Stomach smooth muscle (tissue), 2 donors: Measurements from ENCODE around the gene VPS26B.
"Not testable (repeated sequence)": the region's sequence is repeated elsewhere in the genome, so short reads cannot be mapped to it uniquely, and the experiment has no call there.

Source experiments
- H3K27ac ChIP-seq: one replicate; pipeline ENCODE4 v1.7.0; 2013; ENCODE audit warnings: mild to moderate bottlenecking, low read length, inconsistent platforms
- H3K27me3 ChIP-seq, 2 donors: one replicate each; pipeline ENCODE4 v1.7.0; 2013; ENCODE audit warnings: low read length in 2 of 2; ENCODE audit not compliant: insufficient read depth in 2 of 2, control insufficient read depth in 1 of 2
- H3K36me3 ChIP-seq, 2 donors: one replicate each; pipeline ENCODE4 v1.7.0; 2013; ENCODE audit warnings: low read length in 2 of 2; ENCODE audit not compliant: control insufficient read depth in 2 of 2, insufficient read depth in 2 of 2
- H3K4me1 ChIP-seq: one replicate; pipeline ENCODE4 v1.7.0; 2013; ENCODE audit warnings: low read length; ENCODE audit not compliant: control insufficient read depth, insufficient read depth
- H3K4me3 ChIP-seq, 2 donors: one replicate each; pipeline ENCODE4 v1.7.0; 2013; ENCODE audit warnings: low read length in 2 of 2
- H3K9ac ChIP-seq, 2 donors: one replicate each; pipeline ENCODE4 v1.7.0; 2013; ENCODE audit warnings: low read length in 2 of 2, mild to moderate bottlenecking in 1 of 2
- H3K9me3 ChIP-seq, 2 donors: one replicate each; pipeline ENCODE4 v1.7.0; 2013; ENCODE audit warnings: low read length in 2 of 2; ENCODE audit not compliant: control insufficient read depth in 2 of 2
- donor health status: healthy.
- donor health status: Pancreatic carcinoma.

The VPS26B gene

DNA sequence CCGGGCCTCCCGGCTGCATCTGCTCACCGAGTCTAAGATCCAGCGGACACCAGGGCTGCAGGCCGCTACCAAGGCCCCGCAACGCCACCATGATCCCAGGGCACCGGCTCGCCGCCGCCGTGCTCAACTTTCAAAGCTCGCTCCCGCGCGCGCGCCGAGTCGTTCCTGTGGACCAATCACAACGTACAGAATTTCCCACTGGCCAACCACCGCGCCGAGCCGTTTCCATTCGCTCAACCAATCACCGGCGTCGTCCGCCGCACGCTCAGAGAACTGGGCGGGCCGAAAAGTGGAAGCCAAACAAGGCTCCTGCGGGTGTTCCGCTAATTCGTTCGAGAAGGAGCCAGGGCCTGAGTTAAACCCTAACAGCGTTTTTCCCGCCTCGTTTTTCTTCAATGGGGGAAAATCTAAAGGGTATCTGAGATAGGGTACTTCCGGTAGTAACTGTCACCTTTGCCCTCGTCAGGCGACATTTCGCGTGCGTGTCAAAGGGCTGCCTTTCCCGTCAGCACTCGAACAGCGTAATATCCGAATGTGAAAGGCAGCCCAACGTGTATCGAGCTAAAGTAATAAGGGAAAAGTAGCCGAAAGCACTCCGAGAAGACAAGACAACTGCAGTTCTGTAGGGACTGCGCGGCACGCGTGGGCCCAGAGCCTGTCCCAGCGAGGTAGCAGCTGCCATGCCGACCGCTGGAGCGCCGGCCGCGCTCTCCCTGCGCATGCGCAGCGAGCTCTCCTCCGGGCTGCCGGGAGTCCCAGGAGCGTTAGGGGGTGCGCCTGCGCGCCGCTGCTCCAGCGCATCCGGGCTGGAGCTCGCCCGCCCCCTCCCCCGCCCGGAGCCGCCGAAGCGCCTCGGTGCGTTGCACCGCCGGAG is at the start of gene VPS26B, which contains the start of gene NCAPD3:
TSS of gene VPS26B (plus strand) at position 836 of the 874 bp plus-strand sequence. CDS start 452 bp downstream, outside the sequence.
TSS of gene NCAPD3 (minus strand) at position 132 of the 874 bp plus-strand sequence. CDS start at position 91, 41 bp downstream.
- Histone ChIP-seq H3K4me3 (peak within 1 kb of the TSS; percentile 86 to 96), H3K9me3 (no peaks in the 10 kb centered on the region), H3K36me3 (peaks cover 0 to 3% of the 10 kb centered on the region in 2 donors), H3K4me1 (peaks cover 25% of the 10 kb centered on the region), H3K27ac (peak within 1 kb of the TSS; percentile 93), H3K9ac (peak within 1 kb of the TSS; percentile 87 to 94), H3K27me3 (no peaks in the 10 kb centered on the region)

GRCh38 chr11:134176284-134176683 is 48.2 kb upstream of the VPS26B start:
- Histone ChIP-seq H3K9ac (no peak overlapping the region), H3K27me3 (no peaks in the 10 kb centered on the region), H3K4me1 (no peaks in the 10 kb centered on the region), H3K27ac (no peak overlapping the region), H3K9me3 (no peaks in the 10 kb centered on the region), H3K36me3 (peaks cover 14 to 29% of the 10 kb centered on the region in 2 donors), H3K4me3 (no peak overlapping the region)

- Histone ChIP-seq H3K9me3 (no peaks in the 10 kb centered on the region), H3K27ac (no peak overlapping the region), H3K27me3 (no peaks in the 10 kb centered on the region), H3K4me1 (no peaks in the 10 kb centered on the region), H3K4me3 (no peak overlapping the region), H3K9ac (no peak overlapping the region), H3K36me3 (peaks cover 14 to 32% of the 10 kb centered on the region in 2 donors)
Observed at GRCh38 chr11:134178032-134178674, 46.3 kb upstream of the VPS26B start.

DNA sequence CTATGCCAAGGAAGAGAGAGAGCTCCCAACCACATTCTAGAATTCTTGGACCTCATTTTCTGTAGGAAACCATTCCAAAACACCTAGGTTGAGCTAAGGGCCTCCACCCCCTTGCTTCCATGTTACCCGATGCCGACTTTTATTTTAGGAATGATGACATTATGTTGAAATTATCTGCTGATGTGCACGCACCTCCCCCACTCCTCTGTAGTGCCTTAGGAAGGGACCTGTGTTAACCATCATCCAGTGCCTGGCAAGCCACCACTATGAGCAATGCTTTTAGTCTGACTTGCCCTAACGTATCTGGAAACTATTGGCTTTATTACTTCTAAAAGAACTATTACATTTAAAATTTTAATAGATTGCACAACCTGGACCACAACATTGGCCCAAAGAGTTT is 42.8 kb upstream of the VPS26B start:
- no peaks in the 10 kb centered on the region for H3K27me3 ChIP-seq
- peaks cover 12 to 29% of the 10 kb centered on the region in 2 donors for H3K36me3 ChIP-seq
- H3K9ac ChIP-seq = no peak overlapping the region
- H3K9me3 ChIP-seq = no peaks in the 10 kb centered on the region
- H3K27ac ChIP-seq = no peak overlapping the region
- no peaks in the 10 kb centered on the region for H3K4me1 ChIP-seq
- H3K4me3 ChIP-seq = no peak overlapping the region

DNA sequence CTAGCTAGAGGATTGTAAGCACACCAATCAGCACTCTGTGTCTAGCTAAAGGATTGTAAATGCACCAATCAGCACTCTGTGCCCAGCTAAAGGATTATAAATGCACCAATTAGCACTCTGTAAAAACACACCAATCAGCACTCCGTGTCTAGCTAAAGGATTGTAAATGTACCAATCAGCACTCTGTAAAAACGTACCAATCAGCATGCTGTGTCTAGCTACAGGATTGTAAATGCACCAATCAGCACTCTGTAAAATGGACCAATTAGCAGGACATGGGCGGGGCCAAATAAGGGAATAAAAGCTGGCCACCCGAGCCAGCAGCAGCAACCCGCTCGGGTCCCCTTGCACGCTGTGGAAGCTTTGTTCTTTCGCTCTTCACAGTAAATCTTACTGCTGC is 36.4 kb upstream of the VPS26B start:
- H3K27ac ChIP-seq, H3K9ac ChIP-seq, H3K9me3 ChIP-seq, H3K4me1 ChIP-seq, H3K27me3 ChIP-seq, H3K4me3 ChIP-seq: not testable (repeated sequence)
- peaks cover 11 to 24% of the 10 kb centered on the region in 2 donors for H3K36me3 ChIP-seq

GRCh38 chr11:134196756-134197155 is 27.7 kb upstream of the VPS26B start:
- Histone ChIP-seq H3K4me3 (no peak overlapping the region), H3K4me1 (no peaks in the 10 kb centered on the region), H3K27ac (no peak overlapping the region), H3K27me3 (no peaks in the 10 kb centered on the region), H3K36me3 (peaks cover 11 to 17% of the 10 kb centered on the region in 2 donors), H3K9ac (no peak overlapping the region), H3K9me3 (no peaks in the 10 kb centered on the region)

DNA sequence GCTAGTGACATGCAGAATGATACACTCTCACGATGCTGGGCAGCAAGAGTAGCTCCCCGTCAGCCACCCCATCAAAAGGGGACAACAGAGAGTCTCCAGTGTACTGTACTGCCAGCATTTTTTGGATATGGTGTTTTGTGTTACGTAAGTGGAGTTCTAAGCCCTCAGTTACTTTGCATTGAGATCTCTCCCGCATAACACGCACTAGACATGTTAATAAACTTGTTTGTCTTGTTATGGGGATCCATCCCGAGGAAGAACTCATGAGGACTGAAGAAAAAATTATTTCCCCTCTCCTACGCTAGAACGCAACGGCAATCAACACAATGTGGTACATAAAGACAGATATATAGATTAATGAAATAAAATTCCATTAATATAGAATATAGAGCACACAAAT is 24.9 kb upstream of the VPS26B start:
- Histone ChIP-seq H3K4me3 (no peak overlapping the region), H3K27me3 (no peaks in the 10 kb centered on the region), H3K27ac (no peak overlapping the region), H3K4me1 (no peaks in the 10 kb centered on the region), H3K9me3 (no peaks in the 10 kb centered on the region), H3K36me3 (peaks cover 16 to 18% of the 10 kb centered on the region in 2 donors), H3K9ac (no peak overlapping the region)

DNA sequence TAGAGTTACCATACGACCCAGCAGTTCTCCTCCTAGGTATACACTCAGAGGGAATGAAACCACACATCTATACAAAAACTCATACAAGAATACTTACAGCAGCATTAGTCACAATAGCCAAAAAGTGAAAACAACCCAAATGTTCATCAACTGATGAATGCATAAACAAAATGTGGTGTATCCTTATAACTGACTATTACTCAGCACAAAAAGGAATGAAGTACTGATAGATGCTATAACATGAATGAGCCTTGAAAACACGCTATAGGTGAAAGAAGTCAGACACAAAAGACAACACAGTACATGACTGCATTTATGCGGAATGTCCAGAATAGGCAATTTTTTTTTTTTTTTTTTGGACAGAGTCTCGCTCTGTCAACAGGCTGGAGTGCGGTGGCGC is 23.8 kb upstream of the VPS26B start:
- H3K4me1 ChIP-seq = no peaks in the 10 kb centered on the region
- H3K9ac ChIP-seq = no peak overlapping the region
- peaks cover 18 to 20% of the 10 kb centered on the region in 2 donors for H3K36me3 ChIP-seq
- H3K4me3 ChIP-seq = no peak overlapping the region
- no peak overlapping the region for H3K27ac ChIP-seq
- H3K27me3 ChIP-seq = no peaks in the 10 kb centered on the region
- H3K9me3 ChIP-seq = no peaks in the 10 kb centered on the region

- Histone ChIP-seq H3K27ac (no peak overlapping the region), H3K36me3 (peaks cover 21 to 26% of the 10 kb centered on the region in 2 donors), H3K4me3 (no peak overlapping the region), H3K27me3 (no peaks in the 10 kb centered on the region), H3K9ac (no peak overlapping the region), H3K4me1 (no peaks in the 10 kb centered on the region), H3K9me3 (no peaks in the 10 kb centered on the region)
Observed at GRCh38 chr11:134202661-134203060, 21.8 kb upstream of the VPS26B start.

DNA sequence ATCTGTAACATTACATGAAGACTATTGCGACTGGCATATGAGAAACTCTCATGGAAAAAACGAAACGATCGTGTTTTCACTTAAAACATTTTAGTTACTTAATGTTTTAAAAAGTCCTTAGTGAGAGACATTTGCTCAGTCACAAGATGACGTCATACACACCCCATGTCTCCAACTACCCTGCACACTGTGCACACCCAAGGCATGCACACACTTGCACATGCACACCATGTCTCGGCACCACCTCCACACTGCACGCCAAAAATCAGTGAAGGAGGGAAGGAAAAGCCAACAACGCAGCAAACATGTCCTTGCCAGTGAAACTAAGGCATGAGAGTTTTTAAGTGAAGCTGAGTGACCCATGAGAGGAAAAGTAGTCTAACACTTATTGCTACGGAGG is 18.7 kb upstream of the VPS26B start:
- Histone ChIP-seq H3K27me3 (no peaks in the 10 kb centered on the region), H3K36me3 (peaks cover 21 to 31% of the 10 kb centered on the region in 2 donors), H3K27ac (no peak overlapping the region), H3K4me1 (no peaks in the 10 kb centered on the region), H3K4me3 (no peak overlapping the region), H3K9me3 (no peaks in the 10 kb centered on the region), H3K9ac (no peak overlapping the region)
